CD4-positive, alpha-beta T cell (primary cell): Measurements from ENCODE around the gene CEP89. TPM values are rescaled to one million over a fixed set of nuclear protein-coding genes. Genes with fewer than 3 reads are reported as not detected.

ENCODE experiments used
- ATAC-seq: fragments of 200-7000 bp; cut with Tn5 transposase; one replicate; pipeline ENCODE4 v1.10.0; 2022; ENCODE audit warnings: mild to moderate bottlenecking; ENCODE audit not compliant: poor library complexity
- CTCF ChIA-PET: fragments of 350-600 bp; sonication (Branson Sonifier 250); formaldehyde crosslinking; loops from one replicate; lab custom pipeline; 2021; ENCODE audit warnings: antibody characterized with exemption, inconsistent platforms; lab: Charles Lee
- POLR2A ChIA-PET: fragments of 350-600 bp; sonication (Branson Sonifier 250); formaldehyde crosslinking; loops from one replicate; lab custom pipeline; 2021; ENCODE audit warnings: antibody characterized with exemption, inconsistent platforms; lab: Charles Lee
- DNase-seq, 14 experiments: peaks; one replicate each; pipeline ENCODE4 v3.0.0-alpha.2; 2013 to 2020; ENCODE audit warnings: mixed read lengths in 2 of 14
- H3K27ac ChIP-seq, 2 donors: one replicate each; pipeline versions ENCODE4 v1.5.1 to v1.7.0; 2013; ENCODE audit warnings: low read length in 2 of 2, low read depth in 1 of 2, mild to moderate bottlenecking in 1 of 2
- H3K27me3 ChIP-seq, 2 experiments: 1 replicate in 1 of 2; 2 replicates in 1 of 2; pipeline versions ENCODE4 v1.6.1 to v1.7.0; 2013; ENCODE audit warnings: low read length in 2 of 2, control low read depth in 1 of 2, mild to moderate bottlenecking in 1 of 2, moderate library complexity in 1 of 2; ENCODE audit not compliant: insufficient read depth in 2 of 2, control insufficient read depth in 1 of 2
- H3K36me3 ChIP-seq: one replicate; pipeline ENCODE4 v1.6.1; 2013; ENCODE audit warnings: low read length, control low read depth; ENCODE audit not compliant: insufficient read depth
- H3K4me1 ChIP-seq: one replicate; pipeline ENCODE4 v1.6.1; 2013; ENCODE audit warnings: low read length, control low read depth; ENCODE audit not compliant: insufficient read depth
- H3K4me3 ChIP-seq: one replicate; pipeline ENCODE4 v1.5.1; 2013; ENCODE audit warnings: mild to moderate bottlenecking, low read length, moderate library complexity
- H3K9me3 ChIP-seq, 2 experiments: 1 replicate in 1 of 2; 2 replicates in 1 of 2; pipeline versions ENCODE4 v1.6.1 to v1.7.0; 2013; ENCODE audit warnings: low read length in 2 of 2, mild to moderate bottlenecking in 2 of 2, control low read depth in 1 of 2, moderate library complexity in 1 of 2; ENCODE audit not compliant: control insufficient read depth in 1 of 2, insufficient read depth in 1 of 2
- H3K27ac Mint-ChIP-seq: one replicate; pipeline ENCODE4 v1.8.0; 2020; ENCODE audit warnings: mixed read lengths
- H3K27me3 Mint-ChIP-seq: one replicate; pipeline ENCODE4 v1.8.0; 2021; ENCODE audit warnings: mixed read lengths
- H3K36me3 Mint-ChIP-seq: one replicate; pipeline ENCODE4 v1.8.0; 2021; ENCODE audit warnings: low read depth, mixed read lengths
- H3K4me1 Mint-ChIP-seq: one replicate; pipeline ENCODE4 v1.8.0; 2021; ENCODE audit warnings: low read depth, mixed read lengths
- H3K4me3 Mint-ChIP-seq: one replicate; pipeline ENCODE4 v1.8.0; 2020; ENCODE audit warnings: mild to moderate bottlenecking, mixed read lengths
- H3K9me3 Mint-ChIP-seq: one replicate; pipeline ENCODE4 v1.8.0; 2020; ENCODE audit warnings: mixed read lengths
- intact Hi-C, 2 experiments: fragments of 100-400 bp; cut with DNase I in 1 of 2; cut with micrococcal nuclease in 1 of 2; formaldehyde crosslinking; loops; one replicate each; pipeline versions ENCODE4 v1.15.1 to v1.9.0; 2023 to 2025; cut with DNase I, micrococcal nuclease
- total RNA-seq, 174 experiments: library from RNA in 2 of 174; stranded (reverse) in 2 of 174; gene quantifications; one replicate each; pipeline ENCODE4 v1.2.3 and lab custom pipeline; 2021 to 2026
- TF ChIP-seq, protein P1 (sequence below): fragments of 200-600 bp; IDR thresholded peaks from one replicate; pipeline ENCODE4 v1.8.0; 2022; ENCODE audit warnings: antibody characterized with exemption, mild to moderate bottlenecking

Gene CEP89
- total RNA-seq, 2 experiments from 2014 or later, result 4.0 to 5.1 TPM

DNA sequence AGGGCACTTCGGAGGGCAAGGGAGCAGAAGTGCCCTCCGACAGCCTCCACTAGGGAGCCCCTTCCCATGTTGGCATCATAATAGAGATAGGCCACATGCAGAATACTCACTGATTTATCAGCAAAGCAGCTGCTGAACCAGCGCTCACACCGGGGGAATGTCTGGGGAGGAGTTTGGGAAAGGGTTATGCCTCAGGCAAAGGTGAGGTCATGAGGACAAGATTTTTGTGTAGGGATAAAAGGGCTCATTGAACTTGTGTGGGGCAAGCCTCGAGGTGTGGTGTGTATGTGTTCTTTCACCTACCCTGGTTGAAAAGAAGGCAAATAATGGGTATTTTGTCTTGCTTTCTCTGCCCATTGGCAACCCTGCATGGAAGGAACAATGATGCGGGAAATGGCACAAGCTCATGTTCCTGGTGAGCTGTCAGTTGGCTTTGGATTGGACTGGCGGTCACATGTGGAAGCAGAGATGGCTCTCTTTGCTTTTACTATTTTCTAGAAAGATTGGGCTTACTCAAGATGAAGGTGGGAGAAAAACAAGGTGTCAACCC lies 63.0 kb downstream of the CEP89 start:
- Mint-ChIP-seq H3K27ac (no peak overlapping the region), H3K4me3 (no peak overlapping the region), H3K9me3 (peaks cover 8% of the 10 kb centered on the region), H3K4me1 (no peaks in the 10 kb centered on the region), H3K36me3 (peaks cover 67% of the 10 kb centered on the region), H3K27me3 (no peaks in the 10 kb centered on the region)
- no peaks in the 10 kb centered on the region for H3K4me1 ChIP-seq
- intact Hi-C loops, result no loop called here
- DNase-seq (no peak), ATAC-seq (no peak)
- no peak overlapping the region for H3K27ac ChIP-seq
- H3K9me3 ChIP-seq, result peaks cover 0 to 6% of the 10 kb centered on the region in 2 experiments
- CTCF ChIA-PET, result no interaction called here
- TF ChIP-seq, protein P1, sequence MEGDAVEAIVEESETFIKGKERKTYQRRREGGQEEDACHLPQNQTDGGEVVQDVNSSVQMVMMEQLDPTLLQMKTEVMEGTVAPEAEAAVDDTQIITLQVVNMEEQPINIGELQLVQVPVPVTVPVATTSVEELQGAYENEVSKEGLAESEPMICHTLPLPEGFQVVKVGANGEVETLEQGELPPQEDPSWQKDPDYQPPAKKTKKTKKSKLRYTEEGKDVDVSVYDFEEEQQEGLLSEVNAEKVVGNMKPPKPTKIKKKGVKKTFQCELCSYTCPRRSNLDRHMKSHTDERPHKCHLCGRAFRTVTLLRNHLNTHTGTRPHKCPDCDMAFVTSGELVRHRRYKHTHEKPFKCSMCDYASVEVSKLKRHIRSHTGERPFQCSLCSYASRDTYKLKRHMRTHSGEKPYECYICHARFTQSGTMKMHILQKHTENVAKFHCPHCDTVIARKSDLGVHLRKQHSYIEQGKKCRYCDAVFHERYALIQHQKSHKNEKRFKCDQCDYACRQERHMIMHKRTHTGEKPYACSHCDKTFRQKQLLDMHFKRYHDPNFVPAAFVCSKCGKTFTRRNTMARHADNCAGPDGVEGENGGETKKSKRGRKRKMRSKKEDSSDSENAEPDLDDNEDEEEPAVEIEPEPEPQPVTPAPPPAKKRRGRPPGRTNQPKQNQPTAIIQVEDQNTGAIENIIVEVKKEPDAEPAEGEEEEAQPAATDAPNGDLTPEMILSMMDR, result no peak
- POLR2A ChIA-PET, result interaction anchor here (0.6 kb wide), 1 partner anchor 112 kb away, joined by 4 read pairs; no protein-coding TSS in a partner anchor
- no peaks in the 10 kb centered on the region for H3K27me3 ChIP-seq
- H3K36me3 ChIP-seq, result peaks cover 6% of the 10 kb centered on the region
- H3K4me3 ChIP-seq, result no peak overlapping the region

DNA sequence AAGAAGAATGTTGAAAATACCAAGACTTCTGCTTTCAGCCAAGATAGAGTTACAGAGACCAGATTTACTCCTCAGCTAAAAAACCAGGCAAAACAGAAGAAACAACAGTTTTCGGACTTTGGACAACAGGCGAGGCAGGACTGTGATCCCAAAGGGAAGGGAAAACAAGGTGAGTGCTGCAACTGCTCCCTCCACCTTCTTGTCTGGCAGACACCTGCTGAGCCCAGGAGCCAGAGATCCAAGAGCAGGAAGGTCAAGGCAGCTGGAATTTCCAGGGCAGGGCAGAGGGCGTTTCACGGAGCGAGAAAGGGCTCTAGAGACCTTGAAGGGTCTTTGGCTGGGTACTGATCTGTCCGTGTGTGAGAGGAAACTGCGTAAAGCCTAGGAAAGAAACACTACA lies 69.3 kb downstream of the CEP89 start:
- no peaks in the 10 kb centered on the region for H3K27me3 Mint-ChIP-seq
- H3K4me1 Mint-ChIP-seq, result no peaks in the 10 kb centered on the region
- H3K4me1 ChIP-seq, result no peaks in the 10 kb centered on the region
- intact Hi-C loops, result no loop called here
- H3K27ac ChIP-seq, result no peak overlapping the region
- H3K4me3 Mint-ChIP-seq, result no peak overlapping the region
- H3K36me3 Mint-ChIP-seq, result peaks cover 62% of the 10 kb centered on the region
- ATAC-seq (no peak), DNase-seq (no peak)
- TF ChIP-seq, protein P1, result no peak
- no peaks in the 10 kb centered on the region for H3K27me3 ChIP-seq
- POLR2A ChIA-PET, result no interaction called here
- H3K4me3 ChIP-seq, result no peak overlapping the region
- CTCF ChIA-PET, result no interaction called here
- peaks cover 8% of the 10 kb centered on the region for H3K9me3 Mint-ChIP-seq
- H3K36me3 ChIP-seq, result peaks cover 2% of the 10 kb centered on the region
- H3K27ac Mint-ChIP-seq, result no peak overlapping the region
- peaks cover 0 to 6% of the 10 kb centered on the region in 2 experiments for H3K9me3 ChIP-seq

DNA sequence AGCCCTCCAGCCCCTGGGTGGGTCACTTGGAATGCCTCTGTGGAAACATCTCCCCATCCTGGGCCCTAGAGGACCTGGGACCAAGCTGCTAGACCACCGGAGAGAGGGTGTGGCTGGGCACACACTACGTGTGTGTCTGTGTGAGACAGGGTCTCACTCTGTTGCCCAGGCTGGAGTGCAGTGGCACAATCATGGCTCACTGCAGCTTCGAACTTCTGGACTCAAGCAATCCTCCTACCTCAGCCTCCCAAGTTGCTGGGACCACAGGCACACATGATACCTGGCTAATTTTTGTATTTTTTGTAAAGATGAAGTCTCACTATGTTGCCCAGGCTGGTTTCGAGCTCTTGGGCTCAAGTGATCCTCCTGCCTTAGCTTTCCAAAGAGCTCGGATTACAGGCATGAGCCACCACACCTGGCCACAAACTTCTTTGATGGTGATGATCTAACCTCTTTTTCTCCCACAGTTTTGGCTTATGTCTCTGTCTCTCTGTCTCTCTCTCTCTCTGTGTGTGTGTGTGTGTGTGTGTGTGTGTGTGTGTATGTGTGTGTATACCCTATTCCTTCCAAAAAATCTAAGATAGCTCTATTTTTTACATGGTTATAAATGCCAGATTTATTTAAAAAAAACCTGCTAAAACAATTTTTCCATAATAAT lies 70.1 kb downstream of the CEP89 start:
- peaks cover 2% of the 10 kb centered on the region for H3K36me3 ChIP-seq
- peaks cover 8% of the 10 kb centered on the region for H3K9me3 Mint-ChIP-seq
- no peaks in the 10 kb centered on the region for H3K27me3 ChIP-seq
- POLR2A ChIA-PET, result no interaction called here
- H3K4me3 Mint-ChIP-seq, result no peak overlapping the region
- no peak for ATAC-seq
- TF ChIP-seq, protein P1, result no peak
- H3K27me3 Mint-ChIP-seq, result no peaks in the 10 kb centered on the region
- H3K4me3 ChIP-seq, result no peak overlapping the region
- H3K27ac ChIP-seq, result no peak overlapping the region
- no peaks in the 10 kb centered on the region for H3K4me1 ChIP-seq
- intact Hi-C loops, result no loop called here
- H3K36me3 Mint-ChIP-seq, result peaks cover 68% of the 10 kb centered on the region
- H3K9me3 ChIP-seq, result peaks cover 0 to under 1% of the 10 kb centered on the region in 2 experiments
- peaks cover 4% of the 10 kb centered on the region for H3K4me1 Mint-ChIP-seq
- no peak for DNase-seq
- CTCF ChIA-PET, result no interaction called here
- no peak overlapping the region for H3K27ac Mint-ChIP-seq
